HG02884 (cell line): ENCODE results near the gene DEFB112.

Experiments
- ATAC-seq: cut with Tn5 transposase; IDR thresholded peaks from one replicate; pipeline ENCODE4 v1.9.1; 2021; ENCODE audit warnings: mild to moderate bottlenecking, moderate library complexity; ENCODE audit not compliant: unreplicated experiment

The DEFB112 gene

GRCh38 chr6:50003139-50003538, 46.6 kb downstream of the DEFB112 start:
- ATAC-seq, result no peak

- ATAC-seq, result no peak
Observed at GRCh38 chr6:49995278-49995677, 54.5 kb downstream of the DEFB112 start.
